DOHH2 (cell line): ENCODE measurements around the gene AXIN2.
"Not testable (repeated sequence)": the region's sequence is repeated elsewhere in the genome, so short reads cannot be mapped to it uniquely, and the experiment has no call there.

Source experiments
- H3F3A ChIP-seq: fragments of 200-600 bp; sonication (generic), shearing (Covaris generic); 2 replicates; pipeline ENCODE4 v1.6.0; 2016; ENCODE audit warnings: antibody characterized with exemption, mild to moderate bottlenecking; ENCODE audit not compliant: control insufficient read depth, insufficient read depth
- H3K27ac ChIP-seq: fragments of 200-600 bp; sonication (generic); 2 replicates; pipeline ENCODE4 v1.5.1; 2014; ENCODE audit warnings: low read depth, mild to moderate bottlenecking, low read length, moderate library complexity
- H3K27me3 ChIP-seq: fragments of 200-600 bp; sonication (generic); 2 replicates; pipeline ENCODE4 v1.6.1; 2014; ENCODE audit warnings: mild to moderate bottlenecking, low read length, mixed read lengths; ENCODE audit not compliant: control insufficient read depth
- H3K36me3 ChIP-seq: fragments of 200-600 bp; sonication (generic); 2 replicates; pipeline ENCODE4 v1.6.1; 2014; ENCODE audit warnings: mild to moderate bottlenecking, low read length, moderate library complexity, mixed read lengths; ENCODE audit not compliant: control insufficient read depth
- H3K4me1 ChIP-seq: fragments of 200-600 bp; sonication (generic); 2 replicates; pipeline ENCODE4 v1.6.1; 2014; ENCODE audit warnings: mild to moderate bottlenecking, low read length, mixed read lengths; ENCODE audit not compliant: control insufficient read depth
- H3K4me2 ChIP-seq: fragments of 200-600 bp; sonication (generic); 2 replicates; pipeline ENCODE4 v1.6.0; 2014; ENCODE audit warnings: mild to moderate bottlenecking, low read length, moderate library complexity
- H3K4me3 ChIP-seq: fragments of 200-600 bp; sonication (generic); 2 replicates; pipeline ENCODE4 v1.5.1; 2014; ENCODE audit warnings: mild to moderate bottlenecking, low read length, mixed read lengths
- H3K79me2 ChIP-seq: fragments of 200-600 bp; sonication (generic); 2 replicates; pipeline ENCODE4 v1.6.1; 2014; ENCODE audit warnings: mild to moderate bottlenecking, low read length, mixed read lengths; ENCODE audit not compliant: control insufficient read depth
- H3K9me2 ChIP-seq: fragments of 200-600 bp; sonication (generic); replicated peaks from 2 replicates; pipeline ENCODE4 v1.6.1; 2014; ENCODE audit warnings: mild to moderate bottlenecking, low read length, mixed read lengths; ENCODE audit not compliant: control insufficient read depth
- H3K9me3 ChIP-seq: fragments of 200-600 bp; sonication (generic); 2 replicates; pipeline ENCODE4 v1.6.1; 2014; ENCODE audit warnings: antibody characterized with exemption, low read length, mixed read lengths; ENCODE audit not compliant: control insufficient read depth, insufficient read depth
- H4K20me1 ChIP-seq: fragments of 200-600 bp; sonication (generic); 2 replicates; pipeline ENCODE4 v1.6.0; 2014; ENCODE audit warnings: low read depth, mild to moderate bottlenecking, antibody characterized with exemption, low read length, moderate library complexity; ENCODE audit not compliant: control insufficient read depth, insufficient read depth
- EZH2phosphoT487 ChIP-seq: fragments of 200-600 bp; sonication (generic); IDR thresholded peaks from 2 replicates; pipeline ENCODE4 v1.6.1; 2017; ENCODE audit warnings: borderline replicate concordance, mild to moderate bottlenecking, antibody characterized with exemption, low read length, moderate library complexity, mixed read lengths
- TF ChIP-seq, protein P1 (sequence below): fragments of 200-600 bp; sonication (generic); IDR thresholded peaks from one replicate; pipeline ENCODE4 v1.5.1; 2014; ENCODE audit warnings: antibody characterized with exemption, mild to moderate bottlenecking, low read depth, low read length; ENCODE audit not compliant: poor library complexity, severe bottlenecking

The AXIN2 gene

DNA sequence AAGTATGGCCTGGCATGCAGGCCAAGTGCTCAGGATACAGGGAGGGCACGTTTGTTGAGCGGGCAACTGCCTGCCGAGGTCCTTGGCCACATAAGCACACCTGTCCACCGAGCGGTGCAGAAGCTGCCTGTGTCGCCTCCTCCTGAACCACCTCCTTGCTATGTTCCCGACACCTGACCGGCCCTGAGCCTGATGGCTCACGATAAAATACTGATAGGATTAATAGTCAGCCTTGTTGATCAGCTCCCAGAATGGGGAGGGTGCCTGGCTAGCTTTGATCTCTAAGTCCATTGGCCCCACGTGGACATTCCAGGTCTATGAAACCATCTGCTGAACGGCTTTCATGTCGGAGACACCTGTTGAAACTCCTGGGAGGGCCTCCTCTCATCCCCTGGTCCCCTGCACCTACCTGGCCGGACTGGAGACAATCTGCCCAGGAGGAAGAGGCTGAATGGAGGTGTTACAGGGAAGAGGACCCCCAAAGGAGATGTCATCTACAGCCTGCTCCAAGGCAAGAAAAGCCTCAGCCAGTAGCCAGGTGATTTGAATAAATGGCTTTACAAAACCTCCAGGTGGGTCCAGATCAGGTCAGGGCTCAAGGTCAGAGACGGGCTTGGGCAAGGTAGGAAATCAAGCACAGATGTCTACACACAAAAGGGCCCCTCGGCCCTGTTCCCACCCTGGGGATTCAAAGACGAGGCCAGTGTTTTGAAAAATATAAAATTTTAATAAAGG is 33.4 kb downstream of the AXIN2 start:
- TF ChIP-seq, protein P1, sequence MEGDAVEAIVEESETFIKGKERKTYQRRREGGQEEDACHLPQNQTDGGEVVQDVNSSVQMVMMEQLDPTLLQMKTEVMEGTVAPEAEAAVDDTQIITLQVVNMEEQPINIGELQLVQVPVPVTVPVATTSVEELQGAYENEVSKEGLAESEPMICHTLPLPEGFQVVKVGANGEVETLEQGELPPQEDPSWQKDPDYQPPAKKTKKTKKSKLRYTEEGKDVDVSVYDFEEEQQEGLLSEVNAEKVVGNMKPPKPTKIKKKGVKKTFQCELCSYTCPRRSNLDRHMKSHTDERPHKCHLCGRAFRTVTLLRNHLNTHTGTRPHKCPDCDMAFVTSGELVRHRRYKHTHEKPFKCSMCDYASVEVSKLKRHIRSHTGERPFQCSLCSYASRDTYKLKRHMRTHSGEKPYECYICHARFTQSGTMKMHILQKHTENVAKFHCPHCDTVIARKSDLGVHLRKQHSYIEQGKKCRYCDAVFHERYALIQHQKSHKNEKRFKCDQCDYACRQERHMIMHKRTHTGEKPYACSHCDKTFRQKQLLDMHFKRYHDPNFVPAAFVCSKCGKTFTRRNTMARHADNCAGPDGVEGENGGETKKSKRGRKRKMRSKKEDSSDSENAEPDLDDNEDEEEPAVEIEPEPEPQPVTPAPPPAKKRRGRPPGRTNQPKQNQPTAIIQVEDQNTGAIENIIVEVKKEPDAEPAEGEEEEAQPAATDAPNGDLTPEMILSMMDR: no peak
- TF ChIP-seq EZH2phosphoT487: no peak
- H3K9me3 ChIP-seq: no peaks in the 10 kb centered on the region
- H3K79me2 ChIP-seq: no peaks in the 10 kb centered on the region
- H3K4me1 ChIP-seq: no peaks in the 10 kb centered on the region
- no peak overlapping the region for H3K27ac ChIP-seq
- no peak overlapping the region for H3K4me3 ChIP-seq
- no peaks in the 10 kb centered on the region for H3K36me3 ChIP-seq
- no peaks in the 10 kb centered on the region for H3F3A ChIP-seq
- no peaks in the 10 kb centered on the region for H4K20me1 ChIP-seq
- H3K9me2 ChIP-seq: no peaks in the 10 kb centered on the region
- H3K27me3 ChIP-seq: no peaks in the 10 kb centered on the region
- H3K4me2 ChIP-seq: no peak overlapping the region

- Histone ChIP-seq H3K9me3 (no peaks in the 10 kb centered on the region), H3K4me2 (no peak overlapping the region), H3K27ac (no peak overlapping the region), H3K79me2 (no peaks in the 10 kb centered on the region), H3K4me3 (no peak overlapping the region), H3F3A (no peaks in the 10 kb centered on the region), H3K9me2 (no peaks in the 10 kb centered on the region), H4K20me1 (no peaks in the 10 kb centered on the region), H3K27me3 (no peaks in the 10 kb centered on the region), H3K36me3 (no peaks in the 10 kb centered on the region), H3K4me1 (no peaks in the 10 kb centered on the region)
- no peak for TF ChIP-seq EZH2phosphoT487
- TF ChIP-seq, protein P1: no peak
Measured at GRCh38 chr17:65527381-65527780, 34.1 kb downstream of the AXIN2 start.

DNA sequence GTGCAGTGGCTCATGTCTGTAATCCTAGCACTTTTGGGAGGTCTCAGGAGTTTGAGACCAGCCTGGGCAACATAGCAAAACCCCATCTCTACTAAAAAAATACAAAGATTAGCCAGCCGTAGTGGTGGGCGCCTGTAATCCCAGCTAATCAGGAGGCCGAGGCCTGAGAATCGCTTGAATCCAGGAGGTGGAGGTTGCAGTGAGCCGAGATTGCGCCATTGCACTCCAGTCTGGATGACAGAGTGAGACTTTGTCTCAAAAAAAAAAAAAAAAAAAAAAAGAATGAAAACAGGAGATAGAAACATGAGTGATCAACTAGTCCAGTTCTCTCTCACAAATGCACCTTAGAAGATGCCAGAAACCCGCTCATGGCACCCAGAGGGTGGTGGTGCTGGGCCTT is 34.6 kb downstream of the AXIN2 start:
- H3F3A ChIP-seq, H3K27me3 ChIP-seq, H3K9me3 ChIP-seq, H3K9me2 ChIP-seq, H4K20me1 ChIP-seq, H3K4me1 ChIP-seq, H3K4me3 ChIP-seq, H3K36me3 ChIP-seq, H3K79me2 ChIP-seq, H3K27ac ChIP-seq, H3K4me2 ChIP-seq: not testable (repeated sequence)

DNA sequence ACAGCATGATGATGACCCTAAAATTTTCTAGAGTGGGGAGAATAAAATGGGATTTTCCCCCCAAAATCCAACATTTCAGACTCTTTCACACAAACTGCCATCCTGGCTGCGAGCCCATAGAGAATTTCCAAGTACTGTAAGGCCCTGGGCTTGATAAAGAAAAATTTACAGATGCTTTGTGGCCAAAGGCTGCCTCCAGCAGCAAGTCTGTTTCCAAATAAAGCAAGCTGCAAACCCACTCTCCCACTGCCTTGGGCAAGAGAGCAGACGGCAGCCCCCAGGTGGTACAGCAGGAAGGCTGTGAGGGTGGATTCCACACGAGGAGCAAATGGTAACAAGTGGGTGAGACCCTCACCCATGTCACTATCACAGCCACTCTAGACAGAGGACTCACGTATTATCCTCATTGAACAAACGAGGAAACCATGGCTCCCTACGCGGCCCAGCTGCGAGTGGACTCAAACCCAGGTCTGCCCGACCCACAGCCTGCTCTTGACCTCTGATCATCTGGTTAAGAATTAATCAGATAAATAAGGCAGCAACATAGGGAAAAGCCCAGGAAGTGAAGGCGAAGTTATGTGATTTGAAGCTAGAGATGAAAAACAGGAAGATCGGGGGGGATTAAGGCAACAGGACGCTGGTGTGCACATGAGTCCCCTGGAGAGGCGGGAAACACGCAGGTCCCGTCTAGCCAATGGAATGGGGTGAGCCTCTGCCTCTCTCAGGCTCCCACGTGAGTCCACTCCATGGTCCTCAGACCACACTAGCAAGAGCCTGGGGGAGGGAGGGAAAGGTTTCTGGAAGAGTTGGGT is 37.4 kb downstream of the AXIN2 start:
- Histone ChIP-seq H3K4me3 (no peak overlapping the region), H3K27ac (no peak overlapping the region), H3K79me2 (no peaks in the 10 kb centered on the region), H3F3A (no peaks in the 10 kb centered on the region), H3K27me3 (no peaks in the 10 kb centered on the region), H3K9me3 (no peaks in the 10 kb centered on the region), H4K20me1 (no peaks in the 10 kb centered on the region), H3K4me1 (no peaks in the 10 kb centered on the region), H3K36me3 (no peaks in the 10 kb centered on the region), H3K4me2 (no peak overlapping the region), H3K9me2 (no peaks in the 10 kb centered on the region)
- TF ChIP-seq EZH2phosphoT487: no peak
- TF ChIP-seq, protein P1: no peak
